Stimulated activated naive CD4-positive, alpha-beta T cell treated with Interleukin-2 at 50 U/mL for 16 hours (primary cell): ENCODE results near the gene CEP83.

Experiments
- DNase-seq: peaks from one replicate; lab custom pipeline; 2025; lab: John Stamatoyannopoulos, UW

The CEP83 gene

DNA sequence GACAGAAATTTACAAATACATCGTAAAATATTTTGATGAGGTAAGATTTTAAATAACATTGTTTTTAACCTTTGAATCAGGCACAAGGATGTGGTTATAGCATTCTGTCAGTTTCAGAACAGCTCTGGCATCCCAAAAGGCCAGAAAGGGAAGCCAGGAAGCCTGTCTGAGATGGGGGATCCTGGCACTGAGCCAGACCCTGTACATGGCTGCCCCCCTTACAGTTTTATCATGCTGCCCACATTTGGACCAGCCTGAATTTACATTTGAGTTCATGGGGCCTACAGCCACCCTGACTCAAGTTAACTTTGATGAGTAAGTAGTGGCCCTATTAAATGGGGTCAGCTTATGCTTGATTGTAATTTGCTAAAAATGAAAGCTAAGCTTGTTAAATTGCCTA, 155.7 kb downstream of the CEP83 start:
- DNase-seq = no peak

DNA sequence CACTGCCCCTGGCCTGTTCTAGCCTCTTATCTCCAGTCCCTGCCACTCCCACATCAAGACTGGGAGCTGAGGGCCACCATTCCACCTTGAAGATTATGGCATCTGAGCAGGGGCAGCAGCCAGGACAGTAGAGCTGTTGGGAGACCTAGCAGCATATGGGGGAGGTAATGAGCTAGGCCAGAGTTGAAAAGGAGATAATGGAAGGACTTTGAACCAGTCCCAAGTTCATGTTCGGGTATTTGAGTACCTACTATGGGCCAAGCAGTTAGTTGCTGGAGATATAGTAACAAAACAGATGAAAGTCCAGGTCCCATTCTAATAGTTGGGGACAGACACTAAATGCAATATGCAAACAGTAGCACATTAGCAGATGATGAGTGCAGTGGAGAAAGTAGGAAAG, 159.8 kb downstream of the CEP83 start:
- DNase-seq = no peak

- no peak for DNase-seq
Measured at GRCh38 chr12:94297876-94298505, 161.7 kb downstream of the CEP83 start.

DNA sequence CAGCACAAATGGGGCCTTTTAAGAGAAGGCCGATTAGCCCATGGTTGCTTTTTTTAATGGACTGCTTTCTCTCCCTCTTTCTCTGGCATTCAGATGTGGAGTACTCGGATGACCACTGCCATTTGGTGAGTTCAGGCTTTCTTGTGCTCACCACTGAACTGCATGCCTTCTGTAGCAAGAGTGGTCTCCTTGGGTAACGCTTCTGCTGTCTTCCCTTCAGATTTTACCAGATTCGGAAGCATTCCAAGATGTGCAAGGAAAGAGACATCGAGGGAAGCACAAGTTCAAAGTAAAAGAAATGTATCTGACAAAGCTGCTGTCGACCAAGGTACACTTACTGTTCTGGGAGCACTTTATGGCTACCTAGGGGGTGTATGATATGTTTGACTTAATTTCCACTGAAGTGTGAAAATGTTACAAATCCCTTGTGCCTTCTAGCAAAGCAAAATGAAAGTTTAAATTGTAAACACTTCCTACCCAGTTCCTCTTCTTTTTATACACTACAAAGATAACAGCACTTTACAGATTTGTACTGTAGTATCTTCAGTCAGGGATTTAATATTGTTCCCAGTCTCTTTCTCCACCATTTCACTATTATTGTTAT, 162.5 kb downstream of the CEP83 start:
- DNase-seq = no peak

DNA sequence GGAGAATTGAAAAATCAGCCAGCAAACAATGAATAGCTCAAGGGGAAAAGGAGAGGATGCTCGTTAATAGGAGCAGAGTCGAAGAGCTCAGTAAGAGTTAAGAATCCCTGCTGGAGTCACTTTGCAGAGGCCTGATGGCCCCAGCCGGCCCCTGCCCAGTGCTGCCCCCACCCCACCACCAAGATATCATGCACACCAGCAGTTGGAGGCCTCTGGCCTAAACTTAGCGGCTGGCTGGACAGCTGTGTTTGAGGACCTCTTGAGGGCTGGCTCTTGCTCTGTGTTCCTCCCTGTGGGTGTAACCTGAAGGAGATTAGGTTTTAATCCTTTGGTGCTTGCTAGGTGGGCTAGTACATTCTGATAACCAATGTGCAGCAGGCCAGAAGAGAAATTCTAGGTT, 169.3 kb downstream of the CEP83 start:
- DNase-seq = no peak

GRCh38 chr12:94289461-94290312, 170.0 kb downstream of the CEP83 start:
- no peak for DNase-seq

DNA sequence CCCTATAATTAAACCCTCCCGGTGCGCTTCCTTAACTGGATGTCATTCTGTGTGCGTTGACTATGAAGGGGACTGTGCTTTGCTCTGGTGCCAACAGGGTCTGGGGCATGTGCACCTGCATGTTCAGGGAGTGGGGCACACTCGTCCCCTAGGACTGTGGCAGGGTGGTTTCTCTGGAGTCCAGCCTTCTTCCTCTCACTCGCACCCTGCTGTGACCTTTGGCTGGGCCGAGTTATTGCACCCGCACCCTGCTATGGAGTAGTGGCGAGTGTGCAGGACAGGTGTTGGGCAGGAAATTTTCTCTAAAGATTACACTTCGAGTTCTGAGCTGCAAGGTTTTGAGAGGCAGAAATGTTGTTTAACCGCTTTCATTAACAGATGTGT, 172.4 kb downstream of the CEP83 start:
- DNase-seq = no peak

DNA sequence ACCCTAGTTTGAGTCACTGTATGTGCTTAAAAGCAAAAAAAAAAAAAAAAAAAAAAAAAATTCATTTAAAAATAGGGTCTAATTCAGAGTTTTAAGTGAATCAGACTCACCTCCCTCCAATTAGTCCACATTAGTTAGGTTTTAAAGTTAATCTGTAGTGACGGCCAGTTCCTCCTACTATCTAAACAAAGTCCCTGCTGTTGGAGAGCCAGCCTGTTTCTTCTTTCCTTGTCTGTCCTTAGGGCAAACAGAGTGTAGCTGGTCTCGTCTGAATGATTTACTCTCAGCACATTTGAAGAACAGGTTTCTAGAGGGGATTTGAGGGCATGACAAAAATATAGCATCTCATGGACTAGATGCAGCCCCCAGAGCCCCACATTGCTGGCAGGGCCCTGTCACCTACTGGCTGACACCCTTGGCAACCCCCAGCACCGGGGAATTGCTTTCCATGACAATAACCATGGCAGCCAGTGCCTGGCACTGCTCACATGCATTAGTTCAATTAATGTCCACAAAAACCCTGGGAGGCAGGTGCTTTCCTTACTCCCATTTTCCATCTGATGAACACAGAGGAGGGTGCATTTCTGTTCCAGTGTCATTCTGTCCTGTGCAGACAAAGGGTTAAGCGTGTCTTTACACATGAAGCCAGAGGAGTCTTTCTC, 173.0 kb downstream of the CEP83 start:
- DNase-seq = no peak

DNA sequence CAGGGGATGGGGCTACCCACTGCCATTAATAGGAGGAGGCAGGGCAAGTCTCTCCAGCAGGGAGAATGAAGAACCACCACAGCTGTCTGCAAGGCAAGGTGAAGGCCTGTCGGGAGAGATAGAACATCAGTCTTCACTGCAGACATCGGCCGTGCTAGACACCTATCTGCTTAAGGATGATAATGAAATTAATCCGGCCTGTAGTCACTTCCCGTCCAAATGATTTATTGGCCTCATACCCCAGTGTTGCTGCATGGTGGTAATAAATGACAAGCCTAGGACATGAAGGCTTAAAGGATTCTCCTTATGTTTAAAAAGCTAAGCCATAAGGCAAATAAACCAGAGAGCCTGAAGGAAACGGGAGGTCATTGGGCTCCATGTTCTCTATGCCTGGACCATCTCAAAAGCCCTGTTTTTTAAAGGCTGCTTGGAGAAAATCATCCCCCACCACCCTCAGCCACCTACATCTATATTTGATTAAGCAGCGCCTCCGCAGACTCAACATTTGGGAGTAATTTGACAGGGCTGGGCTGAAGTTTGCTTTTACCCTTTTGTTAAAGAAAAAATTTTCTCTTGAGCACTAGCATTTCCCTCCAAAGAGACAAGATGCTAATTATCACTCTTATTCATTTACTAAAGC, 173.6 kb downstream of the CEP83 start:
- DNase-seq = no peak

- DNase-seq = no peak
Measured at GRCh38 chr12:94284859-94285258, 174.8 kb downstream of the CEP83 start.

DNA sequence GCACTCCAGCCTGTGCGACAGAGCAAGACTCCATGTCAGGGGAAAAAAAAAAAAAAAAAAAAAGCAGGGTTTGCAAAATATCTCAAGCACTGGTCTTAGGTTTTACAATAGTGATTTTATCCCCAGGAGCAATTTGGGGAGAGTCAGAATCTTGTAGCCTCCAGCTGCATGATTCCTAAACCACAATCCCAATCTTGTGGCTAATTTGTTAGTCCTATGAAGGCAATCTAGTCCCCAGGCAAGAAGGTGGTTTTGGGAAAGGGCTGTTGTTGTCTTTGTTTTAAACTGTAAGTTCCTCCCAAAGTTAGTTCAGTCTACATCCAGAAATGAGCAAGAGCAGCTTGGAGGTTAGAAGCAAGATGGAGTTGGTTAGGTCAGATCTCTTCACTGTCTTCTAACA, 175.6 kb downstream of the CEP83 start:
- no peak for DNase-seq

DNA sequence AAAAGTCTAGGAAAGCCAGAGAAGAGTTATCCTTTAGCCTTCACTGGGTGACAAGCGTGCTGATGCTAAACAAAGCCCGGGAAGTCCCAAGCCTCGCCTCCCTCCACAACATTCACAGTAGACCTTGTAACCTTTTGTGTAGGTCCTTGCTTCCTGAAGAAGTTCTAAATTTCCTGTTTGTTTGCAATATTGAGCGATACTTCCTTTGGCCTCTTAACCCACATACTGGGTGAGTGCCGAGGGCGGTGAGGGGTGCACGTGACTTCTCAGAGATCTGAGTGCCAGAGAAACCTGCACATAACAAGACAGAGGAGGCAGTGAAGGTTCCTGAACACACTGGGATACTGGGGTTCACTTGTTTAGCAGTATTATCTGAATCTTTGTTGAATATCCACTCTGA, 177.0 kb downstream of the CEP83 start:
- DNase-seq = peak; percentile 33

- no peak for DNase-seq
Measured at GRCh38 chr12:94280063-94280462, 179.6 kb downstream of the CEP83 start.

DNA sequence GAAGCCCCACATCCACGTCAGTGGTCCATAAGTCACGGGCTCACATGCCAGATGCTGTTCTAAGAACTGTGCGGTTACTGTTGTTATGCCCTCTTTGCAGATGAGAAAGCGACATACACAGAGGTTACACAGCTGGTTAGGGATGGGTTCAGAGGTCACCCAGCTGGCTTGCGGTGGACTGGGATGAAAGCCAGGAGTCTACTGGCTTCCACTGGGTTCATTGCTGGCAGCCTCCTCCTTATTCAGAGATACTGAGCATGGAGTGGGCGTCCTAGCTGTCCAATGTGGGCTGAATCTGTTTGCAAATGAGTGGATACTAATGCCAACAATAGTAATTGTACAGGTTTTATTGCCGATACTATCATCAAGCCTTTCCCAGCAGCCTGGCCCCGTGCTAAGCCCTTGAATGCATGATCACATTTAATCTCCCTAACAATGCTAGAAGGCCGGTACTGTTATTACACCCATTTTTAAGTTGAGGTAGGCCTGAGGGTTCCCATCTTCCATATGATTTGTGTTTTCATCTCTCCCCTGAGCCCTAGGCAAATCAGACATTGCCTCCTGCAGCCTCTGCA, 182.2 kb downstream of the CEP83 start:
- no peak for DNase-seq

- no peak for DNase-seq
Measured at GRCh38 chr12:94276725-94277124, 182.9 kb downstream of the CEP83 start.

- no peak for DNase-seq
Measured at GRCh38 chr12:94273272-94273671, 186.4 kb downstream of the CEP83 start.

- no peak for DNase-seq
Measured at GRCh38 chr12:94272280-94272679, 187.4 kb downstream of the CEP83 start.

DNA sequence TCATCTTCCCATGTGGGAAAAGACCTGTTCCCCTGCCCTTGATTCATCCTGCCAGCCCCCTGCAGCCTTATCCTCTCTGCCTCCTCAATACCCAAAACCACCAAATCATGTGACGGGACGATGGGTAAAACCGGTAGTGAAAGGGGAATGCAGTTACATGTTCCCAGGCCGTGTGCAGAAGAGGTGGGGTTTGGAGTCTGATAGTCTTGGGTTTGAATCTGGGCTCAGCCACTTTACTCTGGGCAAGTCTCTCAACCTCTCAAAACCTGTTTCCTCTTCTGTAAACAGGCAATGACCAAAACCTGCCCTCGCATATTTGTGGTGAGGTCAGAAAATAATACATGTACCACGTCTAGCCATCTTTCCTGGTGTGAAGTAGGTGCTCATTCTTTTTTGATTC, 188.3 kb downstream of the CEP83 start:
- no peak for DNase-seq

DNA sequence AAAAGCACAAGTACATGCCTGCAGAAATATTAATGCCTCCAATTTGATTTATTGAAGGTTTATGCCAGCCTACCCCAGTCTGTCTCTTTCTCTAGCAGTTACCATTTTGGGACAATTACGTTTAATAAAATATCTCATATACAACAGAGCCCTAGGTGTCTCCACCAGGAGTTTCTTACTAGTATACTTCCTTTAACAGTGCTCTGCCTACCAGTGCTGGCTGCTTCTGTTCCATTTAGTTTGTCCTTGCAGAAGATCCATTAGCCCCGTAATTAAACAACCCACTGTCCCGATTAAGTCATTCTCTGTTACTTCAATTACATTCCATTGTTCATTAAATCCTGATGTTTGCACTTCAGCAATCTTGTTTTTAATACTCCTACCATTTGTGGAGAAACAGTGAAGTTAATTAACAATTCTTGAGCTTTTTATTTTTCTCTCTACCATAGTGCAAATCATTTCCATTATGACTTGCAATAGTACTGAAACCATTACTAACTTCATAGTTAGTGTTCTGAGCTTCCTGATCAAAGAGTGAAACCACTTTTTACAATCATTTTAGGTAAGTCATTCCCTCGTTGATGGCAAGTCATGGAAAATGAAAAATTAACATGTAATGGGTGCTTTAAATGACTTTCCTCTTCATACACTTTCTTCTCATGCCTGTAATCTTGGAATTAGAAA, 190.2 kb downstream of the CEP83 start:
- DNase-seq = no peak

DNA sequence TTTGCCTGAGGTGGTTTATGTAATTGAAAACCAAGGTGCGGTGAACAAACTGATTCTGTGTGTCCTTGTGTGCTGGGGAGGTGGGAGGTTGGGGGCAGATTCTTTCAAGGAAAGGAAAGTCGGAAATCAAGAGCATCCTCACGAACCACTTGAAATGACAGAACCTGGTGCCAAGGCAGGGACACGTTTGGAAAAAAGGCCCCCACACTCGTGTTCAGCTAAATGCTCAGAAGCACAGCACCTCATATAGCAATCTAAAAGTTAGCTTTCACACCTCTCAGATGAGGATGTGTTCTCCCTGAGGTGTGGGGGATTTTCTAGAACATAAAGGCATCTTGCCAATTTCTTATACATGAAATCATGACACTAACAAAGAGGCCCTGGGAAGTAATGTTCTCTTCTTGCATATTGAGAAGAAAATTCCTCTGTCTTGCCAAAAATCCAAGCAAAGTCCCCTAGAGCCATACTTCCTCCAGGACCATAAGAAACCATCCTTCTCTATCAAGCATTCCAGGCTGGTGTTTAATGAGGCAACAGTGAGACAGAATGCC, 191.7 kb downstream of the CEP83 start:
- no peak for DNase-seq

DNA sequence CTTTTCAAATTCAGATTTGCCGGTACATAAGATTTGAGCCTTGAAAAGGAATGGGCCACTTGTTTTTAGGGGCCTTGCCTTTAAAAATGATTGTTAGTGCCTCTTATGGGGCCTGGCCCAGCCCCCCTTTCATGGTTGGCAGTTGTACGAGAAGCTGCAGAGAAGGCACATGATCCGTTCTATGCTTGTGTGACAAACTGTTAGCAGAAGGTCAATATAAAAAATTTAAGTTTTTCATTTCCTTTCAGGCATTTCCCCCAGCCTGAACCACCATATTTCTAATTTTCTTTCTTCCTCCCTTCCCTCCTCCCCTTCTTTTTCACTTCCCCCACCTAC, 192.2 kb downstream of the CEP83 start:
- DNase-seq = no peak
